LNCAP (cell line): Measurements from ENCODE around the gene NUDC.

Source experiments
- TF ChIP-seq, protein P1 (sequence below): fragments of 450-650 bp; IDR thresholded peaks from 2 replicates; pipeline ENCODE4 v1.5.1; 2017; ENCODE audit warnings: mild to moderate bottlenecking

Gene NUDC

DNA sequence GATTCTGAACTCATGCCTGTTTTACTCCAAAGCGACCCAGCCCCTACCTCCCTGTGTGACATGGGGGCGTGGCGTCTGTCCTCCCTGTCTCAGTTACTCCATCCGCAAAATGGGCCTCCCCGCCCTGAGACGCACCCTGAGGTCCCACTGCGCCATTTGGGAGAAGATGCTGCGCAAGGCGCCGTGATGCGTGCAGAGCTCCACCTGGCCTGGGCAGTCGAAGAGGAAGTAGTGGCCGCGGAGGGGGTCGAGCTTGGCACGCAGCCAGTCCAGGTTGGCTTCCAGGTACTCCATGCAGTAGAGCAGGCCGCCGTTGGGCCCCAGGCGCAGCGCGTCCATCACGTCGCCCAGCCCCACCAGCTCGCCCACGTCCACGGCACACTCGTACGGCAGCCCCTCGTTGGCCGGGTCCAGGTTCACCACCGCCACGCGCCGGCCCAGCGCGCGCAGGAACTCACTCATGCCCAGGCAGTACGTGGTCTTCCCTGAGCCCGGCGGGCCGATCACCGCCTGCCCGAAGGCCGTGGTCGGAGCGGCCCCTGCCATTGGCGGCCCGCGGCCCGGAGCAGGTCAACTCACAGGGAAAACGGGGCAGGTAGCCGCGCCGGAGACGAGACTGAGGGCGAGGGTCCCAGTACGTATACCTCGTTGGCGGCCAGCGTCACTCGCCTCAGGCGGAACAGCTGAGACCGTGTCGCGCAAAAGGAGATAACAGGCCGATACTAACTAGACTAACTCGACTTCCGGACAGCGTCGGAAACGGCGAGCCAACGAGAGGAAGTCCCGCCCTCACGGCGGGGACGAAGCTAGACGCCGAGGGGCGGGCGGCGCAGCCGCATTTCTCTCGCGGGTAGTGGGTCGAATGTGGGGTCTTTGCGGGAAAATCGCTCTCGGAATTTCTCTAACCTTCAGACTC lies 31.7 kb upstream of the NUDC start, which contains the start of gene GPN2:
GPN2 (minus strand) TSS at position 733 of the 916 bp plus-strand sequence; CDS start at position 546, 187 bp downstream.
- TF ChIP-seq, protein P1, sequence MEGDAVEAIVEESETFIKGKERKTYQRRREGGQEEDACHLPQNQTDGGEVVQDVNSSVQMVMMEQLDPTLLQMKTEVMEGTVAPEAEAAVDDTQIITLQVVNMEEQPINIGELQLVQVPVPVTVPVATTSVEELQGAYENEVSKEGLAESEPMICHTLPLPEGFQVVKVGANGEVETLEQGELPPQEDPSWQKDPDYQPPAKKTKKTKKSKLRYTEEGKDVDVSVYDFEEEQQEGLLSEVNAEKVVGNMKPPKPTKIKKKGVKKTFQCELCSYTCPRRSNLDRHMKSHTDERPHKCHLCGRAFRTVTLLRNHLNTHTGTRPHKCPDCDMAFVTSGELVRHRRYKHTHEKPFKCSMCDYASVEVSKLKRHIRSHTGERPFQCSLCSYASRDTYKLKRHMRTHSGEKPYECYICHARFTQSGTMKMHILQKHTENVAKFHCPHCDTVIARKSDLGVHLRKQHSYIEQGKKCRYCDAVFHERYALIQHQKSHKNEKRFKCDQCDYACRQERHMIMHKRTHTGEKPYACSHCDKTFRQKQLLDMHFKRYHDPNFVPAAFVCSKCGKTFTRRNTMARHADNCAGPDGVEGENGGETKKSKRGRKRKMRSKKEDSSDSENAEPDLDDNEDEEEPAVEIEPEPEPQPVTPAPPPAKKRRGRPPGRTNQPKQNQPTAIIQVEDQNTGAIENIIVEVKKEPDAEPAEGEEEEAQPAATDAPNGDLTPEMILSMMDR: no peak

DNA sequence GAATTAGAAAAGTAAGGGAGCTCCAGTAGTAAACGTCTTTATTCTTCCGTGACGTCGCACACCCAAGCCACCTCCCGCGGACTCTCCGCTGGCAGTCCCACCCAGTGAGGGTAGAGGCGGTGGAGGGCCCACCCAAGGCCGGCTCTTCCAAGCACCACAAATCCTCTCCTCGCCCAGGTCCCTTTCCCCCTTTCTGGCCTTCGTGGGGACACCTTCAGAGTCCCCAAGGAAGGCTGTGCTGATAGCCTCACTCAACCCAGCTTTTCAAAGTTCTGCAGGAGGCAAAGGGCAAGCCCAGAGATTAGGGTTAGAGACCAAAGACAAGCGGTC lies 31.1 kb upstream of the NUDC start:
- TF ChIP-seq, protein P1: no peak

- TF ChIP-seq, protein P1: no peak
These were observed 27.3 kb upstream of the NUDC start for GRCh38 chr1:26894263-26894662.

- TF ChIP-seq, protein P1: no peak
These were observed 24.2 kb upstream of the NUDC start for GRCh38 chr1:26897351-26897750.

DNA sequence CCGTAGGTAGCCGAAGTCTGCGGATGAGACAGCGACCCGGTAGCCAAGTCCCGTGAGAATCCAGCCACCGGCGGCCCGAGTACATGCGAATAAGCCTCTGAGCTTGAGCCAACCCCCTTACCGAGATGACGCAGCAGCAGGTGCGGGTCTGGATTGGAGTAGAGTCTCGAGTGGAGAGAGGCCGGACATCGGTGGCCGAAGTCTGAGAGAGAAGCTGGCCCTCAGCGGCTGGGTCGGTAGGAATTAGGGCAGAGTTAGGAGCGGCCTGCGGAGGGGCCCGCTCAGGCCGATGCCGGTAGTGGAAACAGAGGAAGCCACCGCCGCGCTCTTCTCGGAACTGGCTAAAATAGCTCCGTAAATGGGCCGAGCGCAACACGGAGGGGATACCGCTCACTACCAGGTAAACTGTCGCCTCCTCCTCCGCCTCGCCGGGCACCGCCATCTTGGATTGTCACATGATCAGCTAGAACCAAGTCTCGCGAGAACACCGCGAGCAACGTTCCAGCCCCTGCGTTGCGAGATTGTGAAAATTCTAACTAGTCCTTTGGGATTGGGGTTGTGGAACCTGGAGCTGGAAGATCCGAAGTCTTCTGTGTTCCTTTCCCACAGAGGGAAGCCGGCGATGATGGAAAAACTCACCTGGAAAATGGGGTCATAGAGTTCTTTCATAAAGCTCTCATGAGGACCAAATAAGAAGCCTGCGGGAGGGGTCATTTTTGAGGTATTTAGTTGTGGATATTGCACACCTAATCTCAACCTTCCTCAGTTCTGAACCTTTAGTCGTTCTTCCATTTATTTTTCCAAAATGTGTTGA lies 21.3 kb upstream of the NUDC start, which contains the start of gene GPATCH3:
GPATCH3 (minus strand) TSS at position 467 of the 814 bp plus-strand sequence; CDS start at position 442, 25 bp downstream.
- TF ChIP-seq, protein P1: no peak

DNA sequence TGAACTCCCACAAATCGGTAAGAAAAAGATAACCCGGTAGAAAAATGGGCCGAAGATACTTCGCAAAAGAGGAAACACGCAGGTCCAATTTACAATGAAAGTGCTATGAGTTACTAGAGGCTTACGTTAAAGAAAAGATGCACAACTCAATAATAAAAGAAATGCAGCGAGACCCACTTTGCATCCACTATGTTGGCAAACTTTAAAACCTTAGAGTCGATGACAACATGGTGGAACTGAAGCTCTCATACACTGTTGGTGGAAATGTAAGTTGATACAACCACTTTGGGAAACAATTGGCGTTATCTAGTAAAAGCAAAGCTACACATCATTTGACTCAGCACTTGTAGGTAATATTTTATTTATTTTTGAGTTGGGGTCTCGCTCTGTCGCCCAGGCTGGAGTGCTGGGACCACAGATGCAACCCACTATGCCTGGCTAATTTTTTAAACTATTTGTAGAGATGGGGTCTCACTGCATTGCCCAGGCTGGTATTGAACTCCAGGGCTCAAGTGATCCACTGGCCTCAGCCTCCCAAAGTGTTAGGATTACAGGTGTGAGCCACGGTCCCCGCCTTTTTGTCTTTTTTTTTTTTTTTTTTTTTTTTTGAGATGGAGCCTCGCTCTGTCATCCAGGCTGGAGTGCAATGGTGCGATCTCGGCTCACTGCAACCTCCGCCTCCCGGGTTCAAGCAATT lies 20.6 kb upstream of the NUDC start:
- TF ChIP-seq, protein P1: no peak
